ENCODE results near the gene DDN. TPM values are rescaled to one million over a fixed set of nuclear protein-coding genes. Genes with fewer than 3 reads are reported as not detected.
A peak's percentile ranks its signal among the peaks of the same experiment; 100 is the strongest.

Gene DDN
- total RNA-seq (2014; rRNA removed; shearing (Covaris generic)): 0.40 and 0.50 TPM in 2 replicates
- polyA plus RNA-seq (2014; cell fraction: nucleus; rRNA removed): 1.1 and 2.0 TPM in 2 replicates

- no peak for DNase-seq (ENCODE audit: extremely low read depth, low read depth)
Measured at GRCh38 chr12:48999371-49000131, at the start of gene DDN. DDN (minus strand) TSS chr12:48999375; CDS start chr12:48999287, 88 bp downstream.

DNA sequence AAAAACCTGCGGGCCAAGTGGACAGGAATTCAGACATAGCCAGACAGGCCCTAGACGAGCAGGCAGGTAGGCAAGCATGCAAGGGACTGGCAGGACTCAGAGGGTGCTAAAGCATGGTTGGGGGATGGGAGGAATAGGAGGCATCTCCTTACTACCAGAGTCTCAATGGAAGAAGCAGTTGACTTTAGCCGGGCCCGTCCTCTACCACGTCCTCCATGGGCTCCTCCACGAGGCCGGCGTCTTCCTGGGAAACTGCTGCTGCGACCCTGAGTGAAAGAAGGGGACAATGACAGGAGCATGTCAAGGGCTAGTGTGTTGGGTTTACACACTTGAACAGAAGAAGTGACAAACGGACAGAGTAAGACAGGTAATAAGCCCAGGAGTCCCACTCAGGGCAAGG lies 49.8 kb upstream of the DDN start:
- no peak for DNase-seq (ENCODE audit: extremely low read depth, low read depth)

DNA sequence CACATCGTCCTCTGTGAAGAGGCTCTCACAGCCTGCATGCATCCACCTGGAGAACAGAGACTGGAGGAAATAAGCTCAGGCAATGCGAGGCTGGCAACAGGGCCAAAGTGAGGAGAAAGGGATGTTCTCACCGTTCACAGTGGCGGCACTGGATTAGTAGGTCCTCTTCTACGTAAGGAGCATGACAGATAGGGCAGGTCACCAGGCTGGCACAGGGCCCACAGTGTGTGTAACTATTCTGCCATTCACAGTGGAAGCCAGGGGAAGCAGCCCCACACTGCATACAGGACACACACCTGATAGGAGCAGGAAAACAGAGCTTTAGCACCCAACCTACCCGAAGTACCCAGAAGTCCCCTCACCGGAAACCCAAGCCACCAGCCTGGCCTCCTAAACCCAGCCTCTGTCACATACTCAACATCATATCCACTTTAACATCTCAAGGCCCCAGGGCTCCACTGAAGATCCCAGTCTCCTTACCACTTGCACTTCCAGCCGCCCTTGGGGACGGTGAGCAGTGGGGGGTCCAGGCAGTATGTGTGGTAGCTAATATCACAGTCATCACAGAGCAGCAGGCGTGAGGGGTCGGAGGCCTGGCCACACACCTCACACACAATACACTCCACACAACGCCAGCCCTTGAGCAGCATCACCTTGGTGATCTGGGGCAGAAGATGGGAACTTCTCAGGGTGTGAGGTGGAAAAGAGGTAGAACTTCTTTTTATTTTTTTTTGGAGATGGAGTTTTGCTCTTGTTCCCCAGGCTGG lies 47.1 kb upstream of the DDN start:
- DNase-seq (ENCODE audit: extremely low read depth, low read depth): no peak

DNA sequence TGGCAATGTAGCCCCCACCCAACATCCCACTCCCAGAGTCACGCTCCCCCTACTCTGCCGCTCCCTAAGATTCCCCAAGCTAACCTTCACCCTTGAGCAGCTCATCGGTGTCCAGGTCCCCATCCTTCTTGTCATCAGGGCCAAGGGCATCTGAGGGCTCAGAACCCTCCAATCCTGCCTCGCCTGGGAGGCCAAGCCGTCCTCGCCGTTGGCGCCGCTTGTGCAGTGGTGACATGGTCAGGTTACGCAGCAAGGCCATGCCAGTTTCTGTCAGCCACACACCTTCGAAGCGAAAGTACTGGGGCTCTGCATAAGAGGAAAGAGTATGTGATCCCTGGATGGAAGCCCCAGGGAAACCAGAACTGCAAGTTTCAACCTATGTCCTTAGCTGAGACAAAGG lies 45.5 kb upstream of the DDN start:
- DNase-seq (ENCODE audit: extremely low read depth, low read depth): no peak

GRCh38 chr12:49043856-49044258 lies 44.7 kb upstream of the DDN start:
- peak; percentile 48 for DNase-seq (ENCODE audit: extremely low read depth, low read depth)

DNA sequence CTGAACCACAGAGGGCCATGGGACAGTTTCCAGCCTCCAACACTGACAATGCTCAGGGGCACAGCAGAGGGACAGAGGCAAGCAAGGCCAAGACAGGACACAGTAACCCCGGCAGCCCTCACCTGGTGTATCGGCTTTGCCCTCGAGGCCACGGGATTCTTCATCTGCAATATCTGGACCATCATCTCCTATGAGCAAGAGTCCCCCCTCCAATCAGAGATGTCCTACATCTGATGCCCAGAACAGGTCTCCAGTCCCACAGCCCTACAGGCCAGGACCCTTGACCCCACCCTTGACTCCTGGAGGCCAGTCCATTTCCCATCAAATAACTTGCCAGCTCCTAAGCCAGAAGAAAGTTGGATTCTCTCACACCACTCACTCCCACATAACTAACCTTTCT lies 44.1 kb upstream of the DDN start:
- no peak for DNase-seq (ENCODE audit: extremely low read depth, low read depth)

GRCh38 chr12:49041881-49042484 lies 42.8 kb upstream of the DDN start:
- DNase-seq (ENCODE audit: extremely low read depth, low read depth): no peak

GRCh38 chr12:49041036-49041880 lies 42.1 kb upstream of the DDN start:
- no peak for DNase-seq (ENCODE audit: extremely low read depth, low read depth)

DNA sequence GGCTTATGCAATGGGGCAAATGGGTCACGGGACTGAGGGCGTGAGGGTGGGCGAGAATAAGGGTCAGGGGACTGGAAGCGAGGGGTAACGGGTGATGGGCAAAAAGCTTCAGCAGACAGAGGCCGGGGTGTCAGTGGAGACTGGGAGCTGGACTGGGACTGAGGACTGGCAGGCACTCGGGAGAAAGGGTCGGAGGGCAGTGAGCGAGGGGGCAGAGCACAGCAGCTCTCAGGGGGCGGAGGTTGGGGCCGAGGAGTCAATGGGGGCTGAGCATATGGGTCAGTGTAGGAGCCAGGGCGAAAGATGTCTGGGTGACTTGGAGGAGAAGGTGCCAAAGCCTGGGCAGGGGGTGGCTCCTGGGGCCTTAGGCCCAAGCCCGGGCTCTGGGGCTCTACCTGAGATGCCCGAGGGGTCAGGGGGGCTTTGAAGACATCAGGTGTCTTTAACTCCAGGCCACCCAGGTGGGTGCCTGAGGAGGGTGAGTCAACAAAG lies 41.2 kb upstream of the DDN start:
- DNase-seq (ENCODE audit: extremely low read depth, low read depth): no peak

- DNase-seq (ENCODE audit: extremely low read depth, low read depth): no peak
Measured at GRCh38 chr12:49039421-49040363, 40.5 kb upstream of the DDN start.

DNA sequence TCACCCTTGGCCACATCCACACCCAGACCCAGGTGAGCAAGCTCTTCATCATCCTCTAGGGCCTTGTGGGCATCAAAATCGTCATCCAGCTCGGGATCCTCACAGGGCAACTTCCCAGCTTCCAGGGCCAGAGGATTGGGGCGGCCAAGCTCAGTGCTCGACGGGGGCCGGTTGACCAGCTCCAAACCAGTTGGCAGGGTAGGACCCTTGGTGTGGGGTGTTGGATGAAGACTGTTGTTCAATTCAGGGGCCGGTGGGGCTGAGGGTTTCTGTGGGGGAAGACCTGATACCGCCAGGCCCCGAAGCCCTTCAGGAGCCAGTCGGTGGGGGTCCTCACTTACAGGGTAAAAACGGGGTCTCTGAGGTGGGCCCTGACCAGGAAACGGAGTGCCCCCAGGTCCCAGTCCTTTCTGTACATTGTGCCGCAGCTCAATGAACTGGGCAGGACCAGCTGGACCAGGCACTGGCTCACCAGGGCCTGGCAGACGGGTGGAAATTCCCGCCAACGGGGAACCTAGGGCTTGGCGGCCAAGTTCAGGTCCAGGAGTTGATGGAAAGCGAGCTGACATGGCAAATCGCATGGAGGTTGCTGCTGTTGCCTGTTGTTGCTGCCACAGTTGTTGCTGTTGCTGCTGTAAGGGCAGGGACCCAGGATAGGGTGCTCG lies 39.2 kb upstream of the DDN start:
- no peak for DNase-seq (ENCODE audit: extremely low read depth, low read depth)

- no peak for DNase-seq (ENCODE audit: extremely low read depth, low read depth)
Measured at GRCh38 chr12:49037947-49038237, 38.7 kb upstream of the DDN start.

- no peak for DNase-seq (ENCODE audit: extremely low read depth, low read depth)
Measured at GRCh38 chr12:49037111-49037946, 38.2 kb upstream of the DDN start.

GRCh38 chr12:49036029-49036428 lies 36.9 kb upstream of the DDN start:
- no peak for DNase-seq (ENCODE audit: extremely low read depth, low read depth)

- DNase-seq (ENCODE audit: extremely low read depth, low read depth): no peak
Measured at GRCh38 chr12:49034286-49034622, 35.1 kb upstream of the DDN start.

- DNase-seq (ENCODE audit: extremely low read depth, low read depth): no peak
Measured at GRCh38 chr12:49033611-49034285, 34.6 kb upstream of the DDN start.

DNA sequence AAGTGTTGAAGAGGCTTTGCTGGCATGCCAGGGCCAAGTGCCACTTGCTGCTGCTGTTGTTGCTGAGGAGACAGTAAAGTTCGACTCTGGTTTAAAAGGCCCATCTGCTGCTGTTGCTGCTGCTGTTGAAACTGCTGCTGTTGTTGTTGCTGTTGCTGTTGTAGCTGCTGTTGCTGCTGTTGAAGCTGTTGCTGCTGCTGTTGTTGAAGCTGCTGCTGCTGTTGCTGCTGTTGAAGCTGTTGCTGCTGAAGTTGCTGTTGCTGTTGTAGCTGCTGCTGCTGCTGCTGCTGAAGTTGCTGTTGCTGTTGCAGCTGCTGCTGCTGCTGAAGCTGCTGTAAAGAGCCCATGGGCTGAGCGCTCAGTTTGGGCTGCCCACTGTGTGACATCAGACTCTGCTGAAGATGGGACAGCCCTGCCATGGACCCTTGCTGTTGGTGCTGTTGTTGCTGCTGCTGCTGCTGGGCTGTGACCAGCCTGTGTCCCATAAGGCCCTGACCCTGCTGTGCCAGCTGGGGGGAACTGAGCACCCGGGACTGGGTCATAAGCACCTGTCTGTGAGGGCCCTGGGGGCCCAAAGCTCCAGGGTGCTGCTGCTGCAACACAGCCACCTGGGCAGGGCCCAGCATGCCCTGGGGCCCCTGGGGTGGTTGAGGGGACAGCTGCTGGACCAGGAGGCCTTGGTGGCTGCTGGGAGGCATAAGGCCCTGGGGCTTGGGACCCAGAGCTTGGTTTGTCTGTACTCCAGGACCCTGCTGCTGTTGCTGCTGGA lies 33.7 kb upstream of the DDN start:
- no peak for DNase-seq (ENCODE audit: extremely low read depth, low read depth)
